Adrenal gland (tissue), 5 donors: ENCODE results near the gene KRTAP5-4.

Experiments
- CTCF ChIP-seq, 6 experiments: fragments of 450-650 bp in 4 of 6; fragments of 200-600 bp in 2 of 6; sonication (generic) in 1 of 6; IDR thresholded peaks; 1 replicate in 5 of 6; 2 replicates in 1 of 6; pipeline versions ENCODE4 v1.5.1 to v1.8.0; 2016 to 2021; ENCODE audit warnings: antibody characterized with exemption in 6 of 6, mild to moderate bottlenecking in 2 of 6, moderate library complexity in 1 of 6
- POLR2A ChIP-seq, 2 donors: fragments of 450-650 bp; IDR thresholded peaks; one replicate each; pipeline ENCODE4 v1.6.1; 2017; ENCODE audit warnings: antibody characterized with exemption in 2 of 2, mild to moderate bottlenecking in 2 of 2, moderate library complexity in 1 of 2
- donor health status: DM: no; HTN: no; CAD: no.

GRCh38 chr11:1637628-1638027, 15.7 kb upstream of the KRTAP5-4 start:
- TF ChIP-seq CTCF (IDR thresholded peaks at IDR 0.05) (no peak), POLR2A (IDR thresholded peaks at IDR 0.05) (no peak)
